22Rv1 (cell line): ENCODE measurements around the gene NSD1.

ENCODE experiments used
- CTCF ChIP-seq: fragments of 450-650 bp; IDR thresholded peaks from 2 replicates; pipeline ENCODE4 v1.5.1; 2017; ENCODE audit warnings: mild to moderate bottlenecking
- ZFX ChIP-seq: fragments of 450-650 bp; IDR thresholded peaks from 2 replicates; pipeline ENCODE4 v1.6.1; 2017; ENCODE audit warnings: antibody characterized with exemption, borderline replicate concordance

- TF ChIP-seq CTCF (no peak), ZFX (no peak)
Measured at GRCh38 chr5:177085985-177086653, 47.5 kb upstream of the NSD1 start.
